Iris pigment epithelial cell (primary cell): Measurements from ENCODE around the gene AGBL4.
"Not testable (repeated sequence)": the region's sequence is repeated elsewhere in the genome, so short reads cannot be mapped to it uniquely, and the experiment has no call there.

Experiments
- DNase-seq: peaks from one replicate; pipeline ENCODE4 v3.0.0-alpha.2; 2011; ENCODE audit warnings: low read depth

The AGBL4 gene

GRCh38 chr1:49306507-49307070 lies 717.2 kb downstream of the AGBL4 start:
- no peak for DNase-seq

DNA sequence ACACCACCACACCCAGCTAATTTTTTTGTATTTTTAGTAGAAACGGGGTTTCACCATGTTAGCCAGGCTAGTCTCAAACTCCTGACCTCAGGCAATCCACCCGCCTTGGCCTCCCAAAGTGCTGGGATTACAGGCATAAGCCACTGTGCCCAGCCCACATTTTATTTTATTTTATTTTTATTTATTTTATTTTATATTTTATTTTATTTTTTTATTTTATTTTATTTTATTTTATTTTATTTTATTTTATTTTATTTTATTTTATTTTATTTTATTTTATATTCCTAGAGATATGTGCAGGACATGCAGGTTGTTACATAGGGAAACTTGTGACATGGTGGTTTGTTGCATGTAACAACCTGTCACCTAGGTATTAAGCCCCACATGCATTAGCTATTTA lies 721.4 kb downstream of the AGBL4 start:
- DNase-seq: not testable (repeated sequence)

DNA sequence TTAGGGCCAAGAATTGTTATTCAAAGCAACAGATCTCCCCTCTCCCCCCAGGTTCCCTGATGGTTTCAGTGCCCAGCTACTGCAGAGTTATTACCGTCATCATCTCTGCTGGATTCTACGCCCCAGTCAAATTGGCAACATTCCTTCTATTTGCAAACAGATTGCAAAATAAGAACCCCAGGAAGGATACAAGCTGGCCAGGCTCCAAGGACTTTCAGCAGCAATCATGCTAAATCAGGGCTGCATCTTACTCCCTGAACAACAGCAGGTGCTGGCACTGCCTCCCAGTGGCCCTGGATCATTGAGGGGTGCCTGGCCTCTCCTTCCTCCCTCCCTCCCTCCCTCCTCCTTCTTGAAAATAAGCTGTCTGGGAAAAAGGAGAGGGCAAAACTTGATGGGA lies 725.5 kb downstream of the AGBL4 start:
- peak; percentile 16 for DNase-seq

- no peak for DNase-seq
Measured at GRCh38 chr1:49297783-49298182, 726.0 kb downstream of the AGBL4 start.

- no peak for DNase-seq
Measured at GRCh38 chr1:49294539-49294938, 729.2 kb downstream of the AGBL4 start.

GRCh38 chr1:49293016-49293415 lies 730.7 kb downstream of the AGBL4 start:
- no peak for DNase-seq

- DNase-seq: not testable (repeated sequence)
Measured at GRCh38 chr1:49257211-49258049, 766.3 kb downstream of the AGBL4 start.

DNA sequence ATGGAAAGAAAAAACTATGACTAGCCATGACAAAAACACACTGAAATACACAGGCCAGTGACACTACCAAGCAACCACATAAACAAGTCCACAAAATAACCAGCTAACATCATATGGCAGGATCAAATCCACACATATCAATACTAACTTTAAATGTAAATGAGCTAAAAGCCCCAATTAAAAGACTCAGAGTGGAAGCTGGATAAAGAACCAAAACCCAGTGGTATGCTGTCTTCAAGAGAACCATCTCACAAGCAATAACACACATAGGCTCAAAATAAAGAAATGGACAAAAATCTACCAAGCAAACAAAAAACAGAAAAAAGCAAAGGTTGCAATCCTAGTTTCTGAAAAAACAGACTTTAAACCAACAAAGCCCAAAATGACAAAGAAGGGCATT lies 770.8 kb downstream of the AGBL4 start:
- DNase-seq: peak; percentile 1

- DNase-seq: no peak
Measured at GRCh38 chr1:49251019-49251784, 772.6 kb downstream of the AGBL4 start.

DNA sequence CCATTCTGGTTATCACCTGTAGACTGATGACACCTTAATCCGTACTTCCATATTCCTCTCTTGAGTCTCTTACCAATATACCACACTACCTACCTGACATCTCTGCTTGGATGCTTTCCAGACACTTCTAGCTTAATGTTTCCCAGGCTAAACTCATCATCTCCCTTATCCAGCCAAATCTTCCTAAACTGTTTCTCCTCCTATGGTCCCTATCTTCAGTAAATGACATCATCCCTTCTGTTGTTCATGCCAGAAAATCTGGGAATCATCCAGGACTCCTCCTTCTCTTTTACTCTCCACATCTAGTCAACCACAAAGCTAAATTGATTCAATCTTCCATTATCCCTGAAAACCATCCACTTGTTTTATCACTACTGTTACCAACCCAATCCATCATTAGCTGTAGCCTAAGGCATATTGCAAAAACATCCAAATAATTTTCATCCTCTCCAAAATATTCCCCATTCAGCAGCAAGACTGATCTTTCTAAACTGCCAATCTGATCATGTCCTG lies 783.0 kb downstream of the AGBL4 start:
- DNase-seq: no peak

DNA sequence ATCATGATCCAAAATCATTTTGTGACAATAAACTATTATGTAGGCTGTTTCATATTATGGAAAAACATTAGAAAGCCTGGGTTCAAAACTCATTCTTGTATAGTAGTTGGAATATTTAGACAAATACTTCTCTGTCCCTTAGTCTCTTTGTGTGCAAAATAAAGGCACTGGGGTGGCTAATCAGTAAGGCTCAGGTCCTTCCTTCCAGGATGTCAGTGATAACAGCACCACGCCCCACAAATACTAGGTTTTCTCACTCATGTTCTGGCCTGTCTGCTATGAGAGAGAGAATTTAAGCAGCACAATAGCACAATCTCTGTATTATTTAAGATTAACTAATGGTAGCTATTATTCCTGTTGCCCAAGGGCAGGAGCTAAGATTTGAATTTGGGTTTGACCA lies 788.8 kb downstream of the AGBL4 start:
- no peak for DNase-seq

DNA sequence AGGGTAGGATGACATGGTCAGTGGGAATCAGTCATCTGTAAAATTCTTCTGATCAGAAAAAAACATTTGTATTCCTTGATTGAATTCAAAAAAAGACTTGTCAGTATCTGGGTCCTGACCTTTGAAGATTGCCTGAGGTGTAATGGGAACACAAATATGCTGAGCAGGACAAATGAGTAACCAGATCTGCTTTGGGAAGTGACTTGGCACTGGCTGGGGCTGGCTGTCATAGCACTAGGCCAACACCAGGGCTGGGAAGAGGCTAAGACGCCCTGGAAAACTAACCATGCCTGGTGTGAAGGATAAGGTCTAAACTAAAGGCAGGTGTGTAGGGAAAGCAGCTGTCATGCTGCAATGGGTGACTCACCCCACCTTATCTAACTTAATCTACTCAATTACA lies 794.2 kb downstream of the AGBL4 start:
- DNase-seq: no peak

DNA sequence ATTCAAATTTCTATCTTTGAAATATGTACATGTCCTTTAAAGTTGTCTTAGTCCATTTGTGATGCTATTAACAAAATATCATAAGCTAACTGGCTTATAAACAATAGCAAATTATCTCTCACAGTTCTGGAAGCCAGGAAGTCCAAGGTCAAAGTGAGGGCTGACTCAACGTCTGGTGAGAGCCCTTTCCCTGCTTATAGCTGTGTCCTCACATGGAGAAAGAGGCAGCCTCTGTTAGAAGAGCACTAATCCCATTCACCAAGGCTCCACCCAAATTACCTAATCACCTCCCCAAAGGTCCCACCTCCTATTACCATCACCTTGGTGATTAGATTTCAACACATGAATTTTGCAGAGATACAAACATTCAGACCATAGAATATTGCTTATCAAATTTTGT lies 797.0 kb downstream of the AGBL4 start:
- peak; percentile 1 for DNase-seq

- no peak for DNase-seq
Measured at GRCh38 chr1:49225464-49225863, 798.3 kb downstream of the AGBL4 start.

- no peak for DNase-seq
Measured at GRCh38 chr1:49213301-49213700, 810.5 kb downstream of the AGBL4 start.

- DNase-seq: no peak
Measured at GRCh38 chr1:49208712-49209111, 815.0 kb downstream of the AGBL4 start.

- no peak for DNase-seq
Measured at GRCh38 chr1:49204720-49205119, 819.0 kb downstream of the AGBL4 start.

GRCh38 chr1:49200738-49201137 lies 823.0 kb downstream of the AGBL4 start:
- DNase-seq: no peak

- no peak for DNase-seq
Measured at GRCh38 chr1:49199564-49199963, 824.2 kb downstream of the AGBL4 start.

GRCh38 chr1:49197081-49197480 lies 826.7 kb downstream of the AGBL4 start:
- DNase-seq: peak; percentile 2

- DNase-seq: no peak
Measured at GRCh38 chr1:49190138-49190537, 833.6 kb downstream of the AGBL4 start.

DNA sequence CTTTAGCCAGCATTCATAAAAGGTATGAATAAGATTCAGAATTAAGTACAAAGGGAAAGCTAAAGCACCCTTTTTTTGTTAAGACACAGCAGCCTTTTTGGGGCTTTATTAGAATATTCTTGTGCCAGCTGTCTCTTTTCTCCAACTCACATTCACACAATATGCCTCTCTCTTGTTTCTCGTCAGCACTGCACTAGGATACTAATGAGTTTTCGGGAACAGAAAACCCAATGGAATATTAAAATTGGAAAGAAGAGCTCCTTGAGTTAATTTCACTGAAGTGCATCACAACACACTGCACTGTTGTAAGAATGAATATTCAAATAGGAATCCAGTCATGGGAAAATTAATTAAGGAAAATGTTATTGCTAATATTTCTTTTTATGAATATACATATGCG lies 836.7 kb downstream of the AGBL4 start:
- no peak for DNase-seq

DNA sequence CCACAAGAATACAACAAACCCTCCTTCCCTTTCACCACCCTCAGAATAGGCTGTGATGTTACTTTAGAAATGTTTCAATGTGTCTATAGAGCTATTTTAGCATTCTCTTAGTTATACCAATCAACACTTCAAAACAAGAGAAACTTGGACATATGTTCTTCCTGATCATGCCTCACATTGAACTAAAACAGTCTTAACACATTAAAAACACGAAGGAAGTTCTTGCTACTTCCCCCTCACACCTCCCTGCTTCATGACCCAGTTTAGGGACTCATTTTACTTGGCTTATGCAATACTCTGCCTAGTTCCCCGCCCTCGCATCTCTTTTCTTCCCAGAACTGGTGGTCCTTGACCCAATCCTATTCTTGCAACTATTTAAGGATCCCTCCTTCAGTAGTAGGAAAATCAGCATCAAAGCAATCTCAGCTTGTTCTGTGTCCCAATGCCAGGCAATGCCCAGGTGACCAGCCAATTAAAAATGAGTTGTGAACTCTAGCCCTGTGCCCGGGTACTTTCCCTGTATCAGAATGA lies 838.2 kb downstream of the AGBL4 start:
- DNase-seq: no peak
